ENCODE data around the gene HIGD1B.

The HIGD1B gene

DNA sequence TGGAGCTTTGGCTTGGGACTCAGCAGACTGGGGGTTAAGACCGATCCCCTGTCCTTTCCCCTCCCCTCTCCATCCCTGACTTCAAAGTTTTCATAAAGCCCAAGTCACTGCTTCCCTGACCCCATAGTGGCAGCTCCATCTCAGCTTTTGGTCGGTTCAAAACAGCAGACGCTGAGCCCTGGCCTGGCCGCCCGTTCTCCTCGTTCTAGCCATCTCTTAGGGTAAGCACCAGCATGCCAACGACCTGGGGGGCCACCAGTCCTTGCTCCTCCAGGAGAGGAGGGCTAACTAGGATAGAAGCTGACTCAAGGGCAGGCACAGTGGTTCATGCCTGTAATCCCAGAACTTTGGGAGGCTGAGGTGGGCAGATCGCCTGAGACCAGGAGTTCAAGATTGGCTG, 1.5 kb upstream of the HIGD1B start:
- no peak for DNase-seq (ENCODE audit: low read depth in 1 of 2, low spot score in 1 of 2)
- TF ChIP-seq JUND (IDR thresholded peaks at IDR 0.05; ENCODE audit: low read depth) = no peak
- in situ Hi-C loops (cut with HindIII; ENCODE audit: low pct_unique_long_range_greater_than_20kb, low sequenced_read_pairs) = no loop called here

DNA sequence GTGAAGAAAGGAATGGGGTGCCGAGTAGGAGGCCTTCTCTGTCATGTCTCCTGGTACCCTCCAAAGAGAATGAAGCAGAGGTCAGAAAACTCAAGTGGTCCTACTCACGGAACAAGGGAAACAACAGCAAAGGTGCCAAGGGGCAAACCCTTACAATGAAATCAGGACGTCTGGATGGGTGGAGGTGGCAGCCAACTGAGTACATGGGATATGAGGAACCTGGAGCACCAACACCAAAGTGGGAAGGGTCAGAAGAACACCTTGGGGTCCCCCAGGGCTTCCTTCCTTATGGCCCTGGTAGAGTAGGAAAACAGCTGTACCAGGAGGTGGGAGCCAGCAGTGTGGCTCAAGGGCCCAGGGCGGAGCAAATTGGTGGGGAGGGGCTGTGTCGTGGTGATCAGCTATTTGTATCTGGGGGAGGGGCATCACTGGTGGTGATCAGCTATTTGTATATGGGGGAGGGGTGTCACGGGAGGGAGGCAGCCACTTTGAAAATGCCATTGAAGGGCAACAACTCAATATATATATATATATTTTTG, 643 bp downstream of the HIGD1B start:
- in situ Hi-C loops (cut with HindIII; ENCODE audit: low pct_unique_long_range_greater_than_20kb, low sequenced_read_pairs) = no loop called here
- DNase-seq (ENCODE audit: low read depth in 1 of 2, low spot score in 1 of 2) = no peak
- TF ChIP-seq JUND (IDR thresholded peaks at IDR 0.05; ENCODE audit: low read depth) = no peak

DNA sequence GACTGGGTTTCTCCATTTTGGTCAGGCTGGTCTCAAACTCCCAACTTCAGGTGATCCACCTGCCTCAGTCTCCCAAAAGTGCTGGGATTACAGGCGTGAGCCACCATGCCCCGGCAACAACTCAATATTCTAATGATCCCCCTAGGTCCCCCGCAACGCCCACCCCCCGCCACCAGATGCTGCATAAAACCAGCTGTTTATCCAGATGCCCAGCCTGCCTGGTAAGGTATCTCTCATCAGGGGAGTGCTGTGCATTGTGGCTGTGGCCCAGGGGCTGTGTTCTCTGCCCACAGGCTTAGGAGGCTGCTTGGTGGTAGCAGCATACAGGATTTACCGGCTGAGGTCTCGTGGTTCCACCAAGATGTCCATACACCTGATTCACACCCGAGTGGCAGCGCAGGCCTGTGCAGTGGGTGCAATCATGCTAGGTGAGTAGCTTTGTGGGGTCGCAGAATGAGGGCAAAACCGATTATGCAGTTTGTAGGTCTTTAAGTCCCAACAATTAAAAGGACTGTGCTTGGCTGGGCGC, 1.3 kb downstream of the HIGD1B start:
- DNase-seq (ENCODE audit: low read depth in 1 of 2, low spot score in 1 of 2) = no peak
- no peak for TF ChIP-seq JUND (IDR thresholded peaks at IDR 0.05; ENCODE audit: low read depth)
- in situ Hi-C loops (cut with HindIII; ENCODE audit: low pct_unique_long_range_greater_than_20kb, low sequenced_read_pairs) = no loop called here

DNA sequence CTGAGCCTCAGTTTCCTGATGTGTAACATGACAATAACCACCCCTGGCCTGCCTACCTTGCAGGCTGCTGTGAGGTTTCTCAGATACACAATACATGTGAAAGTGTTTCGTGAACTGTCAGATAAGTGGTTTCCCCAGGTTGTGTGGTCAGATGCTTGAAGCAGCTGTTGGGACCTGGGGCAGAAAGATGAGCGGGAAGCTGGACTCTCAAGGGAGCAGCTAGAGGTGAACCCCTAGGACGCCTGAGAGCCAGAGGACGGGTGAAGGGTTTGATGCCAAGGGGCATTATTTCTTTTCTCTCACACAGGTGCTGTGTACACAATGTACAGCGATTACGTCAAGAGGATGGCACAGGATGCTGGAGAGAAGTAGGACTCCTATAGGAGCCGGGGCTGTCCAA, 2.3 kb downstream of the HIGD1B start:
- in situ Hi-C loops (cut with HindIII; ENCODE audit: low pct_unique_long_range_greater_than_20kb, low sequenced_read_pairs) = no loop called here
- no peak for TF ChIP-seq JUND (IDR thresholded peaks at IDR 0.05; ENCODE audit: low read depth)
- DNase-seq (ENCODE audit: low read depth in 1 of 2, low spot score in 1 of 2) = no peak

DNA sequence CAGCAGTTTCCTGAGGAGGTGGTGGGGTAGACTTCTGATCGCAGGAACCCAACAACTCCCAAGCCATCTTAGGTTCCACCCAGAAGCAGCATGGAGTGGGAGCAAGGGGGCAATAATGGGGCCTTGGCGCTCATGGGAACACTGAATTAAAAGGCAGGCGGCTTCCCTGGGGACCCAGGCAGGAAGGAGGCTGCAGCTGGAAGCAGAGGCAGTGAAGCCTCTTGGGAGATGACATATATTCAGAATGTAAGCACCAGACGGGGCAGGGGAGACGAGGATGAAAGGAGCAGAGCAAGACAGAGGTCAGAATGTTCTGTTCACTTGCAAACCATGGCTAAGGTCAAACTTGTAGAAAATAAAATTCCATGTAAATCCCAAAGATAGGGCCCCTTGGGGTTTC, 2.9 kb downstream of the HIGD1B start:
- TF ChIP-seq JUND (IDR thresholded peaks at IDR 0.05; ENCODE audit: low read depth) = no peak

DNA sequence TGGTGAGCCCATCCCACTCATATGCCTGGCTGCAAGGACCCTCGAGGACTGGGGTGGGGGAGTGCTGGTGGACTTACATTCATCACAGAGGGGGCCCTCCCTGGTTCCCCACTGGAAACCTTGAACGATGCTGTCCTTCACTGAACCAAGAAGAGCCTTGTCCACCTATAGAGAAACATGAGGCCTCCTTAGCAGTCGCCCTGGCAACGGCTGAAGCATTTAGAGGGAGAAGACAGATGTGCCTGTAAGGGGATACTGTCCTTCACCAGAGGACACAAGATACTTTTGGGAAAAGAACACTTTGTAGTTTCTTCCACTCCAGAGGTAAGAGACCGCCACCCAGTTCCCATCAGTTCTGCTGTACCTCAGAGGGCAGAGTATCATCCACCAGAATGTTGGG, 6.5 kb downstream of the HIGD1B start:
- no peak for DNase-seq (ENCODE audit: low read depth in 1 of 2, low spot score in 1 of 2)
- in situ Hi-C loops (cut with HindIII; ENCODE audit: low pct_unique_long_range_greater_than_20kb, low sequenced_read_pairs) = no loop called here
- no peak for TF ChIP-seq JUND (IDR thresholded peaks at IDR 0.05; ENCODE audit: low read depth)

More for the DNA sequence above, 2.9 kb downstream of the HIGD1B start:
- in situ Hi-C loops (cut with HindIII; ENCODE audit: low pct_unique_long_range_greater_than_20kb, low sequenced_read_pairs) = no loop called here
- DNase-seq (ENCODE audit: low read depth in 1 of 2, low spot score in 1 of 2) = no peak

DNA sequence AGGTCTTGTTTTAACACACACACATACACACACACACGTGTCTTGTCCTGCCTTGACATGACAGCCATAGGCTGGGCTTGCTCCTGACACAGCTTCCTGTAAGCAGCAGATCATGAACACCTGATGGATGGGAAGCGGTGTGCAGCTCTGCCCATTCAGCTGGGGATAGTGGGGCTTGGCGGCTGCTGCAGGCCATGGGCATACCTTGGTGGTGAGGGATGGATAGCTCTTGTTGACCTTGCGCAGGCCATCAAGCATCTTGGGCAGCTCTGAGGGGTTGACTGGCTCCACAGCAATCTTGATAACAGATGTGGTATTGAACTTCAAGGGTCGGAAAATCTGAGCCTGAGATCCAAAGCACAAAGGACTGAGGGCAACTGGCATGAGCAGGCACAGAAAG, 12.0 kb downstream of the HIGD1B start:
- TF ChIP-seq JUND (IDR thresholded peaks at IDR 0.05; ENCODE audit: low read depth) = no peak
- in situ Hi-C loops (cut with HindIII; ENCODE audit: low pct_unique_long_range_greater_than_20kb, low sequenced_read_pairs) = no loop called here
- DNase-seq (ENCODE audit: low read depth in 1 of 2, low spot score in 1 of 2) = no peak

DNA sequence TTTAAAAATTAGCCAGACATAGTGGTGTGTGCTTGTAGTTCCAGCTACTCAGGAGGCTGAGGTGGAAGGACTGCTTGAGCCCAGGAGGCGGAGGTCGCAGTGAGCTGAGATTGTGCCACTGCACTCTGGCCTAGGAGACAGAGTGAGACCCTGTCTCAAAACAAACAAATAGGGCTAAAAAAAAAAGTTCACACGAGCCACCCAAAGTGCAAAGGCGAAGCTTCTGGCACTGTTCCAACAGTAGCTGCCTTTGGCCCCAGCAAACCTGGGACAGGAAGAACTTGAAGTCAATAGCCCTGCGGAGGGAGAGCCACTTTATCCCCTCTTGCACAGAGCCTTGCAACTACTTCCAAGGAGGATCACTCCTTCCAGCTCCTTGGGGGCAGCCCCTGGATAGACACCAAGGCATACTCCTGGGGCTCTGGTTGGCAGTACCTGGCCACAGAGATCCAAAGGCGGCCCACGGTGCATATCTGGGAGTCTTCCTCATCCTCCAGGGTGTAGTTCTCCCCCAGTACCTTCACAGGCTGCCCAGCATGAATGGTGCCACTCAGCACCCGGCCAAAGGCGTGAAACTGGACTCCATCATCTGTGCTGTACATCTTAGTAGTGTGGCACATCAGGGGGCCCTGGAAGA, 14.7 kb downstream of the HIGD1B start:
- TF ChIP-seq JUND (IDR thresholded peaks at IDR 0.05; ENCODE audit: low read depth) = no peak
- in situ Hi-C loops (cut with HindIII; ENCODE audit: low pct_unique_long_range_greater_than_20kb, low sequenced_read_pairs) = no loop called here
- no peak for DNase-seq (ENCODE audit: low read depth in 1 of 2, low spot score in 1 of 2)

DNA sequence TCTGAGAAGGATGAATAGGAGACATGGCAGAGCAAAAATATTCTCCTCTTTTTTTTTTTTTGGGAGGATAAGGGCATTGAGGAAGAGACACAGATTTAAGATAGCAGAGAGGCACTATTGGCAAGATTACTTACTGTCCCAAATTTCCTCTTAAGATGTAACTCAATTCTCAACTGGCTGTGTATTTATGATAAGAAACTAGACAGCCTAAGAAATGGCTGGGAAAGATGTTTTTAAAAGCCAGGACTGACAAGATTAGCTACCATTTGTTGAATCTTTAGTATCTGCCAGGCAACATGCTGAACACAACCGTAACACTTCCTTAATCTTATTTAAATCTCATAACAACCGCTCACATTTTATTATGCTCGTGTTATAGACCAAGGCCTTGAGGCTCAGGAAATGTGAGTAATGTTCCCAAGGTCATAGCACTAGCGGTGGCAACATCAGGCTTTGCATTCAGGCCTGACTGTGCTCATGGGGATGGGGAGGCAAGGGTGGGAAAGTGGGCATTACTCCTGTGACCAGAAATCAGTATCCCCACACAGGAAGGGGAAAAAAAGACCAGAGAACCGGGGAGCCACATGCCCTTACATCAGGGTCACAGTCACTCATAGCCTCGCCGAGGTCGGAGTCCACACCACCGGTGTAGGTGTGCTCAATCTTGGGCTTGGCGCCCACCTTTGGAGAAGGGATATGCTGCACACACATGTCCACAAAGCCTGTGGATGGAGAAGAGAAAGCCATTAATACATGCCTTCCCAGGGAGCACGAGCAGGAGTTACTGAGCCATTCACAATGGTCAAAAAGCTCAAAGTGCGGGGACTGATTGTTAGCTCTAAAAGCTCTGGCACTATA, 15.6 kb downstream of the HIGD1B start:
- no peak for TF ChIP-seq JUND (IDR thresholded peaks at IDR 0.05; ENCODE audit: low read depth)
- in situ Hi-C loops (cut with HindIII; ENCODE audit: low pct_unique_long_range_greater_than_20kb, low sequenced_read_pairs) = no loop called here
- DNase-seq (ENCODE audit: low read depth in 1 of 2, low spot score in 1 of 2) = no peak

DNA sequence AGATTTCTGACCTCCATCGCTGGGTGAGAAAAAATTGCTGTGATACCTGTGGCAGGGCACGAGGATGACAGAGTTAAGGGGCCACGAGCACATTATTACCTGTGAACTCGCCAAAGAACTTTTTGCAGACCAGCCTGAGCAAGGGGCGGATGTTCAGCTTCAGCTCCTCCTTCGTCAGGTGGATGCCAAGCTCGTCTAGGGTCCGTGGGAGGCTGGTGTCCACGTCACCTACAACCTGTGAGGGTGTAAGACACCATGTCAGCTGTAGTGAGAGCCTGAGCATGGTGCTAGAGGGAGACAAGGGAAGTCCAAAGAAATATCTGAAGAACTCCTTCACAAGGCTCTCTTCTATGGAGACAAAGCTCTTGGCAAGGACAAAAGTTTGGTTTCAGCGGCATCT, 17.1 kb downstream of the HIGD1B start:
- no peak for DNase-seq (ENCODE audit: low read depth in 1 of 2, low spot score in 1 of 2)
- in situ Hi-C loops (cut with HindIII; ENCODE audit: low pct_unique_long_range_greater_than_20kb, low sequenced_read_pairs) = no loop called here
- no peak for TF ChIP-seq JUND (IDR thresholded peaks at IDR 0.05; ENCODE audit: low read depth)

DNA sequence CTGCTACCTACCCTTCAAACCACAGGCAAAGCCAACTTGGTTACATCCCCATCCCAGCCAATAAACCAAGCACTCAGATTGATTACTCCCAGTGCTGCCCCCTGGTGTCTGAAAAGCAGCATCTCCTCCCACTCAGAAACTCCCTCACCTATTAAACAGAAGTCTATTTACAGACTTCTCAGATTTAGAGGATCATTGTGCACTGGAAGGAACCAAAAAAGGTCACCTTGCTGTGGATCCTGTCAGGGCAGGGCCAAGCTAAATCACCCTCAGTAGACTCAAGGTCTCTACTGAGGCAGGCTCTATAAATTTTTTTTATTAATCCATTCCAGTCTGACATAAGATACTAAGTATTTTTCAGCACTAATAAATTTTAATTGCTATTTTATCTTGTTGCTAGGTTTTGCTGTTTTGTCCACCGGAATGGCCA, 17.6 kb downstream of the HIGD1B start:
- peak; percentile 78 to 85 for DNase-seq (ENCODE audit: low read depth in 1 of 2, low spot score in 1 of 2)
- in situ Hi-C loops (cut with HindIII; ENCODE audit: low pct_unique_long_range_greater_than_20kb, low sequenced_read_pairs) = no loop called here
- TF ChIP-seq JUND (IDR thresholded peaks at IDR 0.05; ENCODE audit: low read depth) = no peak

DNA sequence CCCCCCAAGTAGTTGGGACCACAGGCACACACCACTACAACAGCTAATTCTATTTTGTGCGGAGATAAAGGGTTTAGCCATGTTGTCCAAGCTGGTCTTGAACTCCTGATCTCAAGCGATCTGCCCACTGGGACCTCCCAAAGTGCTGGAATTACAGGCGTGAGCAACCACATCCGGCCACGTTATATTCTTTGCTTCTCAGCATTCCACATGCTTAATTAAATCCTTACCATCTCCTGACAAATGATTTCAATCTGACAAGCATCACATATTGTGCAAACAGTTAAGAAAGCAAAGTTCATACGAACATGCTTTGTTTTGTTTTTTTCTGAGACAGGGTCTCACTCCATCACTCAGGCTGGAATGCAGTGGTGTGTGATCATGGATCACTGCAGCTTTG, 18.2 kb downstream of the HIGD1B start:
- in situ Hi-C loops (cut with HindIII; ENCODE audit: low pct_unique_long_range_greater_than_20kb, low sequenced_read_pairs) = no loop called here
- no peak for TF ChIP-seq JUND (IDR thresholded peaks at IDR 0.05; ENCODE audit: low read depth)
- no peak for DNase-seq (ENCODE audit: low read depth in 1 of 2, low spot score in 1 of 2)

DNA sequence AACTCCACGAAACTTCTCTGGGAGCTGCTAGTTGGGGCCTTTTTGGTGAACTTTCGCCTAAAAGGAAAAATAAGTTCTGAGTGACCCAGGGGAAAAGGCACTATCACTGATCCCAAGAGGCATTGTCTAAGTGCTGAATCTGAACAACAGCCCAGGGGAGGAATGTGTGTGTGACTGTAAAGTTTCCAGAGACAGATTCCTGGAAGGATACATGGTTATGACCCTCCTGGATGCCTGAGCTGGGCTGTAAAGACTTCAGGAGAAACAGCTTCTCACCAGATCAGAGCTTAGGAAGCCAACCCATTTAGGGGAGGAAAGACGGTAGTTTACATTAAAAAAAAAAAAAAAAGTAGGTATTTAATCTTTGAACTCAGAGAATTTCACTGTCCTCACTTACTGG, 20.2 kb downstream of the HIGD1B start:
- in situ Hi-C loops (cut with HindIII; ENCODE audit: low pct_unique_long_range_greater_than_20kb, low sequenced_read_pairs) = no loop called here
- no peak for TF ChIP-seq JUND (IDR thresholded peaks at IDR 0.05; ENCODE audit: low read depth)

More for the DNA sequence above, 20.2 kb downstream of the HIGD1B start:
- DNase-seq (ENCODE audit: low read depth in 1 of 2, low spot score in 1 of 2) = no peak
